Choroid plexus epithelial cell (primary cell): ENCODE measurements around the gene CTNNA1.
"Not testable (repeated sequence)": the region's sequence is repeated elsewhere in the genome, so short reads cannot be mapped to it uniquely, and the experiment has no call there.

Source experiments
- DNase-seq: peaks from one replicate; pipeline ENCODE4 v3.0.0-alpha.2; 2010; ENCODE audit warnings: low read depth
- H3K4me3 ChIP-seq: 2 replicates; pipeline ENCODE4 v1.5.1; 2011; ENCODE audit warnings: low read depth, mild to moderate bottlenecking, control low read depth, low read length, moderate library complexity
- TF ChIP-seq, protein P1 (sequence below): conservative IDR thresholded peaks from 2 replicates; pipeline ENCODE4 v1.5.1; 2011; ENCODE audit warnings: low read depth, mild to moderate bottlenecking, control low read depth, inconsistent platforms, low read length, moderate library complexity

Gene CTNNA1

DNA sequence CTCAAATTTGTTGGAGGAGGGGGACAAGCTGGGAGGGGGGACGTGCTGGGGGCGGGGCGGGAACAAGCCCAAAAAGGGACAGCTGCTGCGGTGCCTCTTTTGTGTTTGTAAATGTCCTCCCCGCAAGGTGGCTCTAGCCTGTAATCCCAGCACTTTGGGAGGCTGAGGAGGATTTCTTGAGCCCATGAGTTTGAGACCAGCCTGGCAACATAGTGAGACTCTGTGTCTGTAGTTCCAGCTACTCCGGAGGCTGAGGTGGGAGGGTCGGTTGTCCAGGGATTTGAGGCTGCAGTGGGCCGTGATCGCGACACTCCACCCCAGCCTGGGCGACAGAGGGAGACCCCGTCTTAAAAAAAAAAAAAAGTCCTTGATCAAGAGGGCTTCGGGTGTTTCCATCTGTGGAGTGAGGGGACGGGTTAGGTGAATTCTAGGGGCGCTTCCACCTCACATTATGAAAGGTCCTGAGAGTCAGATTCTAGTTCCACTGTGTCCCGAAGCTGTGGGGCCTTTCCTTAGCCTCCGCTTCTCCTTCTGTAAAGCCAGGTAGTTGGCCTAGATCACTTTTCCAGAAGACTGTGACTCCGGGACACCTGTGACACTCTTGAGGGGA, 779 bp upstream of the CTNNA1 start:
- DNase-seq = peak; percentile 35
- peak overlapping the region; percentile 70 for H3K4me3 ChIP-seq
- TF ChIP-seq, protein P1, sequence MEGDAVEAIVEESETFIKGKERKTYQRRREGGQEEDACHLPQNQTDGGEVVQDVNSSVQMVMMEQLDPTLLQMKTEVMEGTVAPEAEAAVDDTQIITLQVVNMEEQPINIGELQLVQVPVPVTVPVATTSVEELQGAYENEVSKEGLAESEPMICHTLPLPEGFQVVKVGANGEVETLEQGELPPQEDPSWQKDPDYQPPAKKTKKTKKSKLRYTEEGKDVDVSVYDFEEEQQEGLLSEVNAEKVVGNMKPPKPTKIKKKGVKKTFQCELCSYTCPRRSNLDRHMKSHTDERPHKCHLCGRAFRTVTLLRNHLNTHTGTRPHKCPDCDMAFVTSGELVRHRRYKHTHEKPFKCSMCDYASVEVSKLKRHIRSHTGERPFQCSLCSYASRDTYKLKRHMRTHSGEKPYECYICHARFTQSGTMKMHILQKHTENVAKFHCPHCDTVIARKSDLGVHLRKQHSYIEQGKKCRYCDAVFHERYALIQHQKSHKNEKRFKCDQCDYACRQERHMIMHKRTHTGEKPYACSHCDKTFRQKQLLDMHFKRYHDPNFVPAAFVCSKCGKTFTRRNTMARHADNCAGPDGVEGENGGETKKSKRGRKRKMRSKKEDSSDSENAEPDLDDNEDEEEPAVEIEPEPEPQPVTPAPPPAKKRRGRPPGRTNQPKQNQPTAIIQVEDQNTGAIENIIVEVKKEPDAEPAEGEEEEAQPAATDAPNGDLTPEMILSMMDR = peak; percentile 20

DNA sequence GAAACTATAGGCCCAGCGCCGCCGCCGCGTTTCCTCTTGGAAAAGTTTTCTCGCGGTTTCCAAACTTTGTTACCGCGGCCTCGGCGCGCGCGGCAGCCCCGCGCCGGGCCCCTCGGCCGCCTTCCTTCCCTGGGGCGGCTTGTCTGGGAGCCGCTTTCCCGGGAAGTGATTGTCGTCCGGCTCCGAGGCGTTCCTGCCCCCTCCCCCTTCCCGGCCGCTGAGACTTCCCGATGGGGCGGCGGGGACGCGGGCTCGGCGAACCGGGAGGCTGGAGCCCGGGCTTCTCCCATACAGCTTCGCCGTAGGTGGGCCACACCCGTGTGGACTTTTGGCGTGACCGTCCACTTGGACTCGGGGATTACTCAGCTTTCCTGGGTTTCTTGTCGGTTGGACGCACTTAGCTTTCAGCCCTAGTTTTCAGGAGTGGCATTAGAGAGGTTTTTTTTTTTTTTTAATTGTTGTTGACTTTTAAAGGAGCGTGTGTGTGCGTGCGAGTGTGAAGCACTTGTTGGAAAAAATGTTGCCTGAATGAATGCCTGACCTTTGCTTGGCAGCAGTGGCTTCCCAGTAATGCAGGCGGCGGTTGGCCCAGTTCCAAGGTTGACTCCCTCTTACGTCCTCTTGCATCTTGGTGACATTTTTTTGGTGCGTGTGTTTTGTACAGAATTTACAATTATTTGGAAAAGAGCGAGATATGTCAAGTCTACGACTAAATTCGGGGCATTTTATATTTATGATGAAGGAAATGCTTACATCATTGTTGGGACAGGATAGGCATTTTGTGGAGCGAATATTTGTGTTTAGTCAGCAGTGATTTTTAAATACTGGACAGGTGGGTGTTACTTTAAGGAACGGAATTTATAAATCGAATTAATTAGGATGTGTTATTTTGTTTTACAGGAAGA, 821 bp downstream of the CTNNA1 start:
- TF ChIP-seq, protein P1 = no peak
- DNase-seq = peak; percentile 83
- peak overlapping the region; percentile 70 for H3K4me3 ChIP-seq

DNA sequence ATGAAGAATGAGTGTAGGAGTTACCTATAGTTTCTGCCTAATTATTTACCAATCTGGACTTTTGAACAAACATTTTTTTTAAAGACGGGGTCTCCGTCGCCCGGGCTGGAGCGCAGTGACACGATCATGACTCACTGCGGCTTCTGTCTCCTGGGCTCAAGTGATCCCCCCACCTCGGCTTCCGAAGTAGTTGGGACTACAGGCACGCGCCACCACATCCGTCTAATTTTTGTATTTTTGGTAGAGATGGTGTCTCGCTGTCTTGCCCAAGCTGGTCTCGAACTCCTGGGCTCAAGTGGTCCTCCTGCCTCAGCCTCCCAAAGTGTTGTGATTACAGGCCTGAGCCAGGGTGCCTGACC, 1.5 kb downstream of the CTNNA1 start:
- H3K4me3 ChIP-seq = peak overlapping the region; percentile 70
- TF ChIP-seq, protein P1 = no peak
- DNase-seq = no peak

DNA sequence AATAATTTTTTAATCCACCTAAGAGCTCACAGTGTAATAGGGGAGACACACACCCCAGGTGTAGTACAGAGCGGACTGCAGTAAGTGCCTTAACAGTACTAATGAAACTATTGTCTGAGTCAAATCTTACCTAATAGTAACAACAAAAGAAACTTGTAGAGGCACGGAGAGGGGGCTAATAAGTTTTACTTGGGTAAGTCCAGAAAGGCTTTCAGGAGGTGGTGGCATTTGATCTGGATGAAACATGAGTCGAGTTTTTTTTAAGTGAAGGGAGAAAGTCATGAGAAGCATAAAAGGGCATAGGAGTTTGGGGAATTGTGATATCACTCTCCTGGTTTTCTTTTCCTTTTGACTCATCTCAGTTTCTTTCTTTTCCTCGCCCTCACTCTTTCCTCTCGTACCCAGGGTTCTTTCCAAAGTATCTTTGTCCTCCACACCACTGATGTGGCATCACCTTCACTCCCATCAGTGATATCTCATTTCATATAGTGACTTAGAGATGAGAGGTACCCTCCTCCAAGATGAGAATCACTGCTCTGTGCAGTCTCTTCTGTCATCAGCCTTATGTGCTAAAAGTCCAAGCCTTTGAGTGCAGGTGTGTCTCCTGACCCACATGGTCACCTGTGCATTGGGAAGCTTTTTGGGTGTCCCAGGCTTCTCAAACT, 2.0 kb downstream of the CTNNA1 start:
- H3K4me3 ChIP-seq = no peak overlapping the region
- DNase-seq = no peak
- TF ChIP-seq, protein P1 = no peak

DNA sequence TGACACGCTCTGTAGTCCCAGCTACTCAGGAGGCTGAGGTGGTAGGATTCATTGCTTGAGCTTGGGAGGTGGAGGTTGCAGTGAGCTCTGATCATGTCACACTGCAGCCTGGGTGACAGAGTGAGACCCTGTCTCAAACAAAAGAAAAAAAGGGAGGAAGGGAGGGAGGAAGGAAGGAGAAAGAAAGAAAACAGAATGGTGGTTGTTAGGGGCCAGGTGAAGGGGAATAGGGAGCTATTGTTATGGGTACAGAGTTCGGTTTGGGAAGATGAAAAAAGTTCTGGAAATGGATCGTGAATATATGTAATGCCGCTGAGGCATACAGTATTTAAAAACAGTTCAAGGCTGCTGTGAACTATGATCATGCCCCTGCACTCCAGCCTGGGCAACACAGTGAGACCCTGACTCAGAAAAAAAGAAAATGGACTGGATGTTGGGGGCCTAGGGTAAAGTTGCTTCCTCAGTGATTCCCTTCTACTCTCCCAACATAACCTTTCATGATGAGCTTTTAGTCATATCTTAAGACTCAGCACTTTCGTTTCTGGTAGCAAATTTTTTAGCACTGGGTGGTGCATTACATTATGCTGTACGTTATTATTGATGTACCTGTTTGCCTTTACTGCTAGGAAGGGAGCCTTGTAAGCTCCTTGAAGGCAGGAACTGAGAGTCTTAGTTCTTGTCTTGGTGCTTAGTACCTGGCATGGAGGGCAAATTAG, 4.0 kb downstream of the CTNNA1 start:
- H3K4me3 ChIP-seq = no peak overlapping the region
- TF ChIP-seq, protein P1 = no peak
- DNase-seq = no peak

DNA sequence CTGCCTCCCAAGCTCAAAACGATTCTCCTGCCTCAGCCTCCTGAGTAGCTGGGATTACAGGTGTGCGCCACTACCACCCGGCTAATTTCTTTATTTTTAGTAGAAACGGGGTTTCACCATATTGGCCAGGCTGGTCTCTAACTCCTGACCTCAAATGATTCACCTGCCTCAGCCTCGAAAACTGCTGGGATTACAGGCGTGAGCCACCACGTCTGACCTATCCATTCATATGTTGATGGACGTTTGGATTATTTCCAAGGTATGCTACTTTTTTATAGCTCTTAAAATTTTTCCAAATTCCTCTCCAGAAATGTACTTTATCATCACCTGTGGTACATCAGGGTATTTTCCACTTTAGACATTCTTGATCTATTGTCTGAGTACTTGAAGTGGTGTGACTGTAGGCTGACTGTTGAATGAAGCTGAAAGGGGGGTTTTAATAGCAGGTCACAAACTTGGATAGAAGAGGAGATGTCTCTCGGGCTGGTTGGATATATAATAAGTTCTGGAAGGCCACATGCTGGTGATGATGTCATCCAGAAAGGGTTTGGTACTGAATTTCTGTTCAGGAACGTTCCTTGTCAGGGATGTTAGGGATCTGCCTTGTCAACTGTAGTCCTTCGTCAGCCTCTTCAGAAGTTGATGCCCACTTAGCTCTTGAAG, 7.4 kb downstream of the CTNNA1 start:
- no peak overlapping the region for H3K4me3 ChIP-seq
- peak; percentile 42 for DNase-seq
- TF ChIP-seq, protein P1 = no peak

DNA sequence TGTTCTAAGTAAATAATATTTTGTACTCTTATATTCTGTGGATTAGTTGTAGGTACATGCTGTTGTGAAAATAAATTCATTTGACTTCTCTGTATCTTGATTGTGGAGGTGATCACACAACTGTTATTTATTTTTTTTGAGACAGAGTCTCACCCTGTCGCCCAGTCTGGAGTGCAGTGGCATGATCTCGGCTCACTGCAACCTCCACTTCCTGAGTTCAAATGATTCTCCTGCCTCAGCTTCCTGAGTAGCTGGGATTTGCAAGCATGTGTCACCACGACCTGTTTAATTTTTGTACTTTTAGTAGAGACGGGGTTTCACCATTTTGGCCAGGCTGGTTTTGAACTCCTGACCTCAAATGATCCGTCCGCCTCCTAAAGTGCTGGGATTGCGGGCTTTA, 7.9 kb downstream of the CTNNA1 start:
- DNase-seq, H3K4me3 ChIP-seq: not testable (repeated sequence)

DNA sequence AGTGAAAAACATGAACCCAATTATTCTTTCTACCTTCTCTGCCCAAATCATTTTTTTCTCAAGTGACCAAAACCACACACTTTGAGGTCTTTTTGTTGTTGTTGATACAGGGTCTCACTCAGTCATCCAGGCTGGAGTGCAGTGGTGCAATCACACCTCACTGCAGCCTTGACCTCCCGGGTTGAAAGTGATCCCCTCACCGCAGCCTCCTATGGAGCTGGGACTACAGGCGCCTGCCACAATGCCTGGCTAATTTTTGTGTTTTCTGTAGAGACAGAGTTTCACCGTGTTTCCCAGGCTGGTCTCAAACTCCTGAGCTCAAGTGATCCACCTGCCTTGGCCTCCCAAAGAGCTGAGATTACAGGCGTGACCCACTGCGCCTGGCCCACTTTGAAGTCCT, 8.4 kb downstream of the CTNNA1 start:
- not testable (repeated sequence) for DNase-seq, H3K4me3 ChIP-seq
